ENCODE data around the gene NAT14.

- TF ChIP-seq CTCF (IDR thresholded peaks at IDR 0.05 in 4 of 5, conservative IDR thresholded peaks at IDR 0.05 in 1 of 5) (no peak), POLR2A (IDR thresholded peaks at IDR 0.05) (no peak)
Observed at GRCh38 chr19:55508120-55508519, 23.1 kb downstream of the NAT14 start.
